Neural progenitor cell (in vitro differentiated cells): Measurements from ENCODE around the gene UMAD1. TPM values are rescaled to one million over a fixed set of nuclear protein-coding genes. Genes with fewer than 3 reads are reported as not detected.

Experiments used
- DNase-seq: peaks from one replicate; pipeline ENCODE4 v3.0.0-alpha.2; 2016; ENCODE audit warnings: low spot score
- H2AFZ ChIP-seq: fragments of 200-600 bp; sonication (generic); replicated peaks from 2 replicates; pipeline ENCODE4 v1.6.1; 2016; ENCODE audit warnings: antibody characterized with exemption
- H3F3A ChIP-seq: fragments of 200-600 bp; sonication (generic); 2 replicates; pipeline ENCODE4 v1.6.1; 2016; ENCODE audit warnings: antibody characterized with exemption, low read depth
- H3K27ac ChIP-seq: fragments of 200-600 bp; sonication (generic); 2 replicates; pipeline ENCODE4 v1.5.1; 2016; ENCODE audit warnings: mild to moderate bottlenecking
- H3K27me3 ChIP-seq: fragments of 200-600 bp; sonication (generic); 2 replicates; pipeline ENCODE4 v1.6.1; 2016; ENCODE audit warnings: mild to moderate bottlenecking, moderate library complexity
- H3K36me3 ChIP-seq: fragments of 200-600 bp; sonication (generic); 2 replicates; pipeline ENCODE4 v1.5.1; 2016
- H3K4me1 ChIP-seq: fragments of 200-600 bp; sonication (generic); 2 replicates; pipeline ENCODE4 v1.6.1; 2016; ENCODE audit warnings: mixed run types
- H3K4me2 ChIP-seq: fragments of 200-600 bp; sonication (generic); 2 replicates; pipeline ENCODE4 v1.6.1; 2016
- H3K4me3 ChIP-seq: fragments of 200-600 bp; sonication (generic); 2 replicates; pipeline ENCODE4 v1.5.1; 2016
- H3K79me2 ChIP-seq: fragments of 200-600 bp; sonication (generic); 2 replicates; pipeline ENCODE4 v1.6.1; 2016; ENCODE audit warnings: low read depth
- H3K9ac ChIP-seq: fragments of 200-600 bp; sonication (generic); 2 replicates; pipeline ENCODE4 v1.6.1; 2016
- H3K9me3 ChIP-seq: fragments of 200-600 bp; sonication (generic); 2 replicates; pipeline ENCODE4 v1.5.1; 2016; ENCODE audit warnings: low read depth
- H4K20me1 ChIP-seq: fragments of 200-600 bp; sonication (generic); 2 replicates; pipeline ENCODE4 v1.6.1; 2016; ENCODE audit warnings: low read depth
- H3K27ac Mint-ChIP-seq: 3 replicates; pipeline ENCODE4 v1.8.0; 2021; ENCODE audit warnings: mixed read lengths
- H3K27me3 Mint-ChIP-seq: 2 replicates; pipeline ENCODE4 v1.8.0; 2022; ENCODE audit warnings: low read depth, mild to moderate bottlenecking, inconsistent platforms, moderate library complexity, mixed read lengths; ENCODE audit not compliant: insufficient read depth
- H3K36me3 Mint-ChIP-seq: 3 replicates; pipeline ENCODE4 v1.8.0; 2021; ENCODE audit warnings: mixed read lengths
- H3K4me1 Mint-ChIP-seq: 3 replicates; pipeline ENCODE4 v1.8.0; 2021; ENCODE audit warnings: mixed read lengths
- H3K4me3 Mint-ChIP-seq: 3 replicates; pipeline ENCODE4 v1.8.0; 2021; ENCODE audit warnings: mild to moderate bottlenecking, moderate library complexity, mixed read lengths
- H3K9me3 Mint-ChIP-seq: 3 replicates; pipeline ENCODE4 v1.8.0; 2020; ENCODE audit warnings: mixed read lengths
- EZH2 ChIP-seq: fragments of 200-600 bp; sonication (generic); IDR thresholded peaks from 2 replicates; pipeline ENCODE4 v1.6.1; 2017; ENCODE audit warnings: antibody characterized with exemption, mild to moderate bottlenecking, moderate library complexity
- EZH2phosphoT487 ChIP-seq: fragments of 200-600 bp; sonication (generic); IDR thresholded peaks from 2 replicates; pipeline ENCODE4 v1.6.1; 2017; ENCODE audit warnings: antibody characterized with exemption
- total RNA-seq: library from RNA; depleted of rRNA; stranded (reverse); fragments of >200 nt; gene quantifications from 2 replicates; pipeline ENCODE4 v1.2.3, GENCODE V29; 2015; ENCODE audit warnings: low replicate concordance
- TF ChIP-seq, protein P1 (sequence below): fragments of 200-600 bp; sonication (generic); IDR thresholded peaks from 2 replicates; pipeline ENCODE4 v1.5.1; 2017; ENCODE audit warnings: antibody characterized with exemption, mild to moderate bottlenecking

Gene UMAD1
- total RNA-seq, 1 donor from 2014 or later: 23.0 TPM

DNA sequence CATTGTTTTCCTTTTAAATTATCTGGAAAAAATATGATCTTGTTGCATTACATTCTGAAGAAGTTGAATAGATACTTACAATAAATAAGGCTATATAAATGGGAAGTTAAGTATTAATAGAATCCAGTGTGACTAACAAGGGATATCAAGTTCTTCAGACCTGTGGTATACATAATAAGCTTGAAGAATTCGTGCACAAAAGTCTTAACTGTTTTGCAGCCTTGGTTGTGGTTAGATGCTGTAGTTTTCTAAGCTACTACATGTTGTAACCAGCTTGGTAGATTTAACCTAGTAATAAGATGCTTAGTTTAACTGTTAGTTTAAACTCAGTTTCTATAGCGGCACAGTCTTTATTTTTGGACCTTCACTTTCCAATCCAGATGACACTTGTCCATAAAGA, 221.8 kb downstream of the UMAD1 start:
- H3K9ac ChIP-seq: no peak overlapping the region
- no peak overlapping the region for H3K27ac ChIP-seq
- DNase-seq: no peak
- H3K36me3 ChIP-seq: no peaks in the 10 kb centered on the region
- H3K36me3 Mint-ChIP-seq: no peaks in the 10 kb centered on the region
- H3K27me3 Mint-ChIP-seq: no peaks in the 10 kb centered on the region
- no peaks in the 10 kb centered on the region for H4K20me1 ChIP-seq
- H3K9me3 ChIP-seq: no peaks in the 10 kb centered on the region
- H3K27ac Mint-ChIP-seq: no peak overlapping the region
- no peak overlapping the region for H2AFZ ChIP-seq
- no peak overlapping the region for H3K4me3 Mint-ChIP-seq
- no peaks in the 10 kb centered on the region for H3K4me1 Mint-ChIP-seq
- no peaks in the 10 kb centered on the region for H3K4me1 ChIP-seq
- H3K27me3 ChIP-seq: no peaks in the 10 kb centered on the region
- H3K9me3 Mint-ChIP-seq: no peaks in the 10 kb centered on the region
- H3K4me2 ChIP-seq: no peak overlapping the region
- no peaks in the 10 kb centered on the region for H3K79me2 ChIP-seq
- TF ChIP-seq EZH2: no peak
- TF ChIP-seq EZH2phosphoT487: no peak
- TF ChIP-seq, protein P1, sequence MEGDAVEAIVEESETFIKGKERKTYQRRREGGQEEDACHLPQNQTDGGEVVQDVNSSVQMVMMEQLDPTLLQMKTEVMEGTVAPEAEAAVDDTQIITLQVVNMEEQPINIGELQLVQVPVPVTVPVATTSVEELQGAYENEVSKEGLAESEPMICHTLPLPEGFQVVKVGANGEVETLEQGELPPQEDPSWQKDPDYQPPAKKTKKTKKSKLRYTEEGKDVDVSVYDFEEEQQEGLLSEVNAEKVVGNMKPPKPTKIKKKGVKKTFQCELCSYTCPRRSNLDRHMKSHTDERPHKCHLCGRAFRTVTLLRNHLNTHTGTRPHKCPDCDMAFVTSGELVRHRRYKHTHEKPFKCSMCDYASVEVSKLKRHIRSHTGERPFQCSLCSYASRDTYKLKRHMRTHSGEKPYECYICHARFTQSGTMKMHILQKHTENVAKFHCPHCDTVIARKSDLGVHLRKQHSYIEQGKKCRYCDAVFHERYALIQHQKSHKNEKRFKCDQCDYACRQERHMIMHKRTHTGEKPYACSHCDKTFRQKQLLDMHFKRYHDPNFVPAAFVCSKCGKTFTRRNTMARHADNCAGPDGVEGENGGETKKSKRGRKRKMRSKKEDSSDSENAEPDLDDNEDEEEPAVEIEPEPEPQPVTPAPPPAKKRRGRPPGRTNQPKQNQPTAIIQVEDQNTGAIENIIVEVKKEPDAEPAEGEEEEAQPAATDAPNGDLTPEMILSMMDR: no peak
- H3K4me3 ChIP-seq: no peak overlapping the region
- H3F3A ChIP-seq: no peaks in the 10 kb centered on the region

DNA sequence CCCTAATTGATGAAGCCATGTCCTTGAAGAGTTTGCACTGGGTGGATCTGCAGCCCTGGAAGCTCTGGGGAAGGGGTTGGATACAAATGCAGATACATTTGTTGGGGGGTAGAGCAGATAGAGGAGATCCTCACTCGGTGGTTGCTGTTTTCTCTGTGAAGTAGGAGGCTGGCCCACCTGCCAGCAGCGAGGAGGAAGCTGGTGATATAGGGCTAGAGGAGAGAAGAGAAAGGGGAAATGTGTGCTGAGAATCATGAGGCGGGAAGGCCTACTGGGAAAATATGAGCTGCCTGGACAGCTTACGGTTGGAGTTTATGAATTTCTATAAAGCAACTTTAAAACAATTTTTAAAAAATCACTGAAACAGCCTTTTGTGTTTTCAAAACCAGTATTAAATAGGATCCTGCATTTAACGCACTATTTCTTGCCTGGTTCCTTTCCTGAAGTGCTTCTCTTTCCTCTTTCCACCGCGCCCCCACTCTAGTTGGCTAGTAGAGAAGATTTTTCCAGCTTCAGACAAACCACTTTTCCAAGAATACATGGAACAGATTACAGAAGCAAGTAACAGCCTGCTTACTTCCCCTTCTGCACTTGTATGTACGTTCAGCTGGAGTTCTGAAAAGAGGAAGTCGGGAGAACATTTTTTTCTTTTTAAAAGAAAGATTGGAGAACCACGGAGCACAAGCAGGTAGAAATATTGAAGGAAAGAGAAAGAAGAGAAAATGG, 227.5 kb downstream of the UMAD1 start:
- Histone ChIP-seq H3K27ac (no peak overlapping the region), H4K20me1 (no peaks in the 10 kb centered on the region)

DNA sequence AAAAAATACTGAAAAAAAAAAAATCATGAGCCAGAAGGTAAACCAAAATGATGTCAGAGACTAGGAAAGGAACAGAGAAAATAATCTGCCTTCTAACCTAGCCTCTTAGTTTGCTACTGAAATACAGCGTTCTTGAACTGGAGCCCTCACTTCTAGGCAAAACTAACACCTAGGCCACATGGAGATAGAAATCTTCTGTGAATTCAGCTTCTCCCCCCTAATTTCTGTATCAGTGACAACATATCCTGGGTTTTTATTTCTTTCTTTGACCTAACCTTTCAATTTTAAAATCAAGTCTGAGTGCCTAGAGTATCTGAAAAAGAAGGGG, 228.0 kb downstream of the UMAD1 start:
- Mint-ChIP-seq H3K27me3 (peaks cover 4% of the 10 kb centered on the region), H3K4me1 (no peaks in the 10 kb centered on the region), H3K27ac (no peak overlapping the region)

More for the DNA sequence above, 227.5 kb downstream of the UMAD1 start:
- H3K9me3 ChIP-seq: no peaks in the 10 kb centered on the region
- no peaks in the 10 kb centered on the region for H3K27me3 ChIP-seq
- Mint-ChIP-seq H3K4me3 (no peak overlapping the region), H3K36me3 (no peaks in the 10 kb centered on the region), H3K4me1 (no peaks in the 10 kb centered on the region), H3K9me3 (no peaks in the 10 kb centered on the region), H3K27ac (no peak overlapping the region), H3K27me3 (peaks cover 4% of the 10 kb centered on the region)
- DNase-seq: no peak
- peaks cover 10% of the 10 kb centered on the region for H3K4me1 ChIP-seq
- no peak overlapping the region for H3K4me2 ChIP-seq
- H3K79me2 ChIP-seq: no peaks in the 10 kb centered on the region
- H3K36me3 ChIP-seq: no peaks in the 10 kb centered on the region
- H3K9ac ChIP-seq: no peak overlapping the region
- H2AFZ ChIP-seq: no peak overlapping the region
- TF ChIP-seq, protein P1: no peak
- no peak for TF ChIP-seq EZH2phosphoT487
- no peak for TF ChIP-seq EZH2
- no peaks in the 10 kb centered on the region for H3F3A ChIP-seq
- H3K4me3 ChIP-seq: no peak overlapping the region

More for the DNA sequence above, 228.0 kb downstream of the UMAD1 start:
- Histone ChIP-seq H4K20me1 (no peaks in the 10 kb centered on the region), H2AFZ (no peak overlapping the region), H3K9me3 (no peaks in the 10 kb centered on the region), H3K4me1 (peaks cover 10% of the 10 kb centered on the region), H3K79me2 (no peaks in the 10 kb centered on the region), H3K4me2 (no peak overlapping the region), H3F3A (no peaks in the 10 kb centered on the region), H3K9ac (no peak overlapping the region), H3K4me3 (no peak overlapping the region), H3K36me3 (no peaks in the 10 kb centered on the region), H3K27me3 (no peaks in the 10 kb centered on the region), H3K27ac (no peak overlapping the region)
- no peaks in the 10 kb centered on the region for H3K36me3 Mint-ChIP-seq
- no peak overlapping the region for H3K4me3 Mint-ChIP-seq
- DNase-seq: no peak
- H3K9me3 Mint-ChIP-seq: no peaks in the 10 kb centered on the region
- no peak for TF ChIP-seq EZH2
- TF ChIP-seq EZH2phosphoT487: no peak
- TF ChIP-seq, protein P1: no peak
